Inferior parietal cortex (tissue), 1 donor: ENCODE data around the gene GSG1L.
A peak's percentile ranks its signal among the peaks of the same experiment; 100 is the strongest.

Source experiments
- DNase-seq: peaks from one replicate; pipeline ENCODE4 v3.0.0-alpha.2; 2016; ENCODE audit errors: extremely low spot score

GSG1L gene

GRCh38 chr16:27820646-27821345, 242.7 kb downstream of the GSG1L start:
- no peak for DNase-seq

GRCh38 chr16:27819881-27820610, 243.5 kb downstream of the GSG1L start:
- no peak for DNase-seq

- no peak for DNase-seq
Observed at GRCh38 chr16:27819356-27819755, 244.2 kb downstream of the GSG1L start.

GRCh38 chr16:27818246-27818645, 245.3 kb downstream of the GSG1L start:
- DNase-seq, result no peak

GRCh38 chr16:27817038-27817437, 246.5 kb downstream of the GSG1L start:
- no peak for DNase-seq

- DNase-seq, result peak; percentile 34
Observed at GRCh38 chr16:27816561-27816960, 247.0 kb downstream of the GSG1L start.

- no peak for DNase-seq
Observed at GRCh38 chr16:27813591-27813990, 249.9 kb downstream of the GSG1L start.

GRCh38 chr16:27811881-27812280, 251.6 kb downstream of the GSG1L start:
- DNase-seq, result no peak

GRCh38 chr16:27806986-27807385, 256.5 kb downstream of the GSG1L start:
- DNase-seq, result no peak

- no peak for DNase-seq
Observed at GRCh38 chr16:27806388-27806787, 257.1 kb downstream of the GSG1L start.

- DNase-seq, result no peak
Observed at GRCh38 chr16:27805828-27806351, 257.6 kb downstream of the GSG1L start.

GRCh38 chr16:27803775-27804549, 259.6 kb downstream of the GSG1L start:
- DNase-seq, result no peak

- DNase-seq, result no peak
Observed at GRCh38 chr16:27802664-27803439, 260.7 kb downstream of the GSG1L start.

GRCh38 chr16:27801289-27801945, 262.1 kb downstream of the GSG1L start:
- DNase-seq, result no peak

- DNase-seq, result no peak
Observed at GRCh38 chr16:27800817-27801216, 262.7 kb downstream of the GSG1L start.

- no peak for DNase-seq
Observed at GRCh38 chr16:27799896-27800295, 263.6 kb downstream of the GSG1L start.

GRCh38 chr16:27798241-27798640, 265.3 kb downstream of the GSG1L start:
- DNase-seq, result no peak

GRCh38 chr16:27795992-27796614, 267.4 kb downstream of the GSG1L start:
- DNase-seq, result no peak

- DNase-seq, result no peak
Observed at GRCh38 chr16:27793249-27793622, 270.3 kb downstream of the GSG1L start.

- DNase-seq, result no peak
Observed at GRCh38 chr16:27792486-27793248, 270.8 kb downstream of the GSG1L start.
